GM21381 (cell line): ENCODE results near the gene CRLF2.
"Not testable (repeated sequence)": the region's sequence is repeated elsewhere in the genome, so short reads cannot be mapped to it uniquely, and the experiment has no call there.

Experiments used
- ATAC-seq: cut with Tn5 transposase; IDR thresholded peaks from one replicate; pipeline ENCODE4 v1.9.1; 2021; ENCODE audit warnings: mild to moderate bottlenecking, moderate library complexity; ENCODE audit not compliant: unreplicated experiment

The CRLF2 gene

GRCh38 chrX:1215123-1215823 is 2.8 kb upstream of the CRLF2 start:
- ATAC-seq = no peak

- ATAC-seq = no peak
Measured at GRCh38 chrX:1213971-1214370, 1.5 kb upstream of the CRLF2 start.

- ATAC-seq = no peak
Measured at GRCh38 chrX:1210844-1211243, 1.6 kb downstream of the CRLF2 start.

GRCh38 chrX:1207496-1208025 is 4.9 kb downstream of the CRLF2 start:
- no peak for ATAC-seq

- ATAC-seq = no peak
Measured at GRCh38 chrX:1205681-1206611, 6.5 kb downstream of the CRLF2 start.

GRCh38 chrX:1202251-1202650 is 10.2 kb downstream of the CRLF2 start:
- no peak for ATAC-seq

GRCh38 chrX:1196436-1196835 is 16.0 kb downstream of the CRLF2 start:
- ATAC-seq = no peak

GRCh38 chrX:1192196-1192595 is 20.3 kb downstream of the CRLF2 start:
- ATAC-seq = not testable (repeated sequence)

GRCh38 chrX:1190596-1191145 is 21.8 kb downstream of the CRLF2 start:
- no peak for ATAC-seq

- ATAC-seq = no peak
Measured at GRCh38 chrX:1185561-1185960, 26.9 kb downstream of the CRLF2 start.

- ATAC-seq = no peak
Measured at GRCh38 chrX:1182211-1182610, 30.2 kb downstream of the CRLF2 start.

GRCh38 chrX:1181661-1182060 is 30.8 kb downstream of the CRLF2 start:
- not testable (repeated sequence) for ATAC-seq

- ATAC-seq = no peak
Measured at GRCh38 chrX:1181170-1181569, 31.3 kb downstream of the CRLF2 start.

GRCh38 chrX:1178580-1179057 is 33.8 kb downstream of the CRLF2 start:
- ATAC-seq = no peak

- ATAC-seq = not testable (repeated sequence)
Measured at GRCh38 chrX:1176531-1177320, 35.7 kb downstream of the CRLF2 start.

GRCh38 chrX:1174609-1175545 is 37.6 kb downstream of the CRLF2 start:
- not testable (repeated sequence) for ATAC-seq

GRCh38 chrX:1173435-1173834 is 39.0 kb downstream of the CRLF2 start:
- ATAC-seq = not testable (repeated sequence)

- no peak for ATAC-seq
Measured at GRCh38 chrX:1172496-1172895, 40.0 kb downstream of the CRLF2 start.

- not testable (repeated sequence) for ATAC-seq
Measured at GRCh38 chrX:1171915-1172314, 40.5 kb downstream of the CRLF2 start.
